GM21723 (cell line): ENCODE results near the gene PPP2R3B.
"Not testable (repeated sequence)": the region's sequence is repeated elsewhere in the genome, so short reads cannot be mapped to it uniquely, and the experiment has no call there.

Experiments
- ATAC-seq: cut with Tn5 transposase; IDR thresholded peaks from one replicate; pipeline ENCODE4 v1.9.1; 2021; ENCODE audit warnings: mild to moderate bottlenecking, moderate library complexity; ENCODE audit not compliant: unreplicated experiment

Gene PPP2R3B

DNA sequence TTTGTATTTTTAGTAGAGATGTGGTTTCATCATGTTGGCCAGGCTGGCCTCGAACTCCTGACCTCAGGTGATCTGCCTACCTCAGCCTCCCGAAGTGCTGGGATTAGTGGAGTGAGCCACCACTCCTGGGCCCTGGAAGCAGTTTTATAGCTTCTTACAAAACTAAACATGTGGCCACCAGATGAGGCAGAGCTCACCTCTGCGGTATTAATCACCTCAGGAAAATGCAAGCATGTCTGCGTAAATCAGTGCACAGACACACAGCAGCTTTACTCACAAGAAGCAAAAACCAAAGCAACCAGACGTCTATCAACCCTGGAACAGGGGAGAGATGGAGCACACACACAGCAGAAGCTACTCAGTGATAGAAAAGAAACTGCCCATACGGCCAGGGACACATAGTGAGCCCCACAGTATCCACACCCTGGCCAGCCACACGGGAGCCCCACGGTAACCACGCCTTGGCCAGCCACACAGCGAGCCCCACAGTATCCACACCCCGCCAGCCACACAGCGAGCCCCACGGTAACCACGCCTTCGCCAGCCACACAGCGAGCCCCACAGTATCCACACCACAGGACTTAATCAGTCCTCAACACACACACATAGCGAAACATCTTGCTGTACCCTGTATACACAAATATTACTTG is 30.2 kb downstream of the PPP2R3B start:
- no peak for ATAC-seq

DNA sequence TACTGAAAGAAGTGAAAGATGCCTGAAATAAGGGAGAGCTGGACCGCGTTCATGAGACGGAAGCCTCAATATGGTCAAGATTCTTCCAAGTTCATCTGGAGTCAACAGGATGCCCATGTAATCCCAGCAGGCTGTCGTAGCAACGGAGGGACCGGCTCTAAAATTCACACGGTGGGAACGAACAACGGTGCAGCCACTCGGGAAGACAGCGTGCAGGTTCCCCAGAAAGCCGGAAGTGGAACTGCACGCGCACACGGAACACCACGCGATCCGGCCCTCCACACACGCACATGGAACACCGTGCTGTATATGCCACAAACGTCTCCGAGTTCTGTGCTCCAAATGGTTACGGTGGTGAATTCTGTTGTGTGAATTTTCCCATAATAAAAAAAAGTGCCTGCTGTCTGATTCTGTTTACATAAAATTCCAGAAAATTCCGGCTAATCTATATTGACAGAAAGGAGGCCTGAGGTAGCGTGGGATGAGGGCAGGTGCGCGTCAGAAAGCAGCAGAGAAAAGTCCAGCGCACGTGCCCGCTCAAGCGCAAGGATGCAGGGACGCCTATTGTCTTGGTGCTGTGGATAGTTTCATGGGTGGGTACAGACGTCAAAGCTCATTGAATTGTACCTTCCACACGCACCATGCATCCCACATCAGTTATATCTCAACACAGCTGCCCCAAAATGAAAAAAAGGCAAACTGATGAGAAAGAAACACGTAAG is 31.2 kb downstream of the PPP2R3B start:
- no peak for ATAC-seq

DNA sequence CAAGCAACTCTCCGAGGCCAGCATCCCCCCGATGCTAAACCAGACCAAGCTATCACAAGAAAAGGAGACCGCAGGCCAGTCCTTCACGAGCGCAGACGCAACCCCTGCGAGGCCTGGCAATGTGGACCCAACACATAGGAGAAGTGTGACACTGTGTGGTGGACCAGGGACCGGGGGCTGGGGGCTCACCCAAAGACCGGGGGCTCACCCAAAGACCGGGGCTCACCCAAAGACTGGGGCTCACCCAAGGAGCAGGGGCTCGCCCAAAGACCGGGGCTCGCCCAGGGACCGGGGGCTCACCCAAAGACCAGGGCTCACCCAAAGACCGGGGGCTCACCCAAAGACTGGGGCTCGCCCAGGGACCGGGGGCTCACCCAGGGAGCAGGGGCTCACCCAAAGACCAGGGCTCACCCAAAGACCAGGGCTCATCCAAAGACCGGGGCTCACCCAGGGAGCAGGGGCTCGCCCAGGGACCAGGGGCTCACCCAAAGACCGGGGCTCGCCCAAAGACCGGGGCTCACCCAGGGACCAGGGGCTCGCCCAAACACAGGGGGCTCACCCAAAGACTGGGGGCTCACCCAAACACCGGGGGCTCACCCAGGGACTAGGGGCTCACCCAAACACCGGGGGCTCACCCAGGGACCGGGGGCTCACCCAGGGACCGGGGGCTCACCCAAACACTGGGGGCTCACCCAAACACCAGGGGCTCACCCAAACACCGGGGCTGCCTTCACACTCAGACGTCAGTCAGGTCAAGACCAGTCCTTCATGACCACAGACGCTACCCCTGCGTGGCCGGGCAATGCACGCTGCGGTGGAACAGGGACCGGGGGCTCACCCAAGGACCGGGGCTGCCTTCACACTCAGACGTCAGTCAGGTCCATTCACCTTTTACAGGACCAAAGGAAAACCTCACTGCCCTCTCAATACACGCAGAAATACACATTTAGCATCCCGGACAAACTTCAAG is 32.9 kb downstream of the PPP2R3B start:
- no peak for ATAC-seq

DNA sequence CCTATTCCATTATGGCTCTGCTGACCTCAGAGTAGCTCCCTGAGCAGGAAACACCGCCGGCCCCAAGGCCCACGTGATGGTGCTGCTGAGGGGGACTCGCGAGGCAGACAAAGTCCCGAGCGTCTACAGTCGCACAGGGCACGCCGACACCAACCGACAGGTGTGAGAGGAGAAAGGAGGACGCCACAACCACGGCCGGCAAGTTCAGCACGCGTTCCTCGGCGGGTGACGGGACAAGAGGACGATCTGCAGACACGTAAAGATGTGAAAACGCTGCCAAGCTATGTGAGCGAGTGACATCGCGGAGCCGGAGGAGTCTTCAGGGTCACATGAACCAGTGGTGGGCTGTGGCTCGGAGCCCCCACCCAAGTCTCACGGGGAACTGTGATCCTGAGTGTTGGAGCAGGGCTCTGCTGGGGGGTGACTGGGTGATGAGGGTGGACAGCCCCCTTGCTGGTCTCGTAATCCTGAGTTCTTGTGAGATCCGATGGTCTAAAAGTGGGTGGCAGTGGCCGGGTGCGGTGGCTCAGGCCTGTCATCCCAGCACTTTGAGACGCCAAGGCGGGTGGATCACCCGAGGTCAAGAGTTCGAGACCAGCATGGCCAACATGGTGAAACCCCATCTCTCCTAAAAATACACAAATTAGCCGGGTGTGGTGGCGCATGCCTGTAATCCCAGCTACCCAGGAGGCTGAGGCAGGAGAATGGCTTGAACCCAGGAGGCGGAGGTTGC is 34.0 kb downstream of the PPP2R3B start:
- no peak for ATAC-seq

DNA sequence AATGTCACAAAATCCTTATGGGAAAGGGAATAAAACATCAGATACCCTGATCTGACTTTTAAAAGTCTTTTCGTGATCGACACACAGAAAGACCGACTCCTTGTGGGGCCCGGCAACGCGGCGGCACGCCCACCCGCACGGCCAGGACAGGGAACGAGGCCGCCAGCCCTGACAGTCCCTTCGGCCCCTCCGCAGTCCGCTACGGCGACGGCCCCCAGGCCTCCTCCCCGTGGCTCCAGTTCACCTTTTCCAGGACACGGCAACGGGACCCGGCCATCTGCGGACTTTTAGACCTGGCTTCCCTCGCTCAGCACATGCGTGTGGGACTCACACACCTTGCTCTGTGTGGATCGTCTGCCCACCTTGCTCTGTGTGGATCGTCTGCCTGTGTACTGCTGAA is 34.5 kb downstream of the PPP2R3B start:
- no peak for ATAC-seq

DNA sequence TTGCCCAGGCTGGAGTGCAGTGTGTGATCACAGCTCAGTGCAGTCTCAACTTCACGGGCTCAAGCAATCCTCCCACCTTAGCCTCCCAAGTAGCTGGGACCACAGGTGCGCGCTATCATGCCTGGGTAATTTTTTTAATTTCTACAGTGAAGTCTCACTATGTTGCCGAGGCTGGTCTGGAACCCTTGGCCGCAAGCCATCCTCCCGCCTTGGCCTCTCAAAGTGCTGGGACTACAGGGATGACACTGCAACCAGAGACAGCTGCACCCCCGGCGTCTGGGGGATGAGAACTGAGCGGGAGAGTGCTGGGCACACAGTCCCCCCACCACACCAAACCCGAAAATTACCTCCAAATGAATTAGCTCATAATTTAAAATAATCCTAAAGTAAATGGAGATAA is 35.0 kb downstream of the PPP2R3B start:
- ATAC-seq, result no peak

DNA sequence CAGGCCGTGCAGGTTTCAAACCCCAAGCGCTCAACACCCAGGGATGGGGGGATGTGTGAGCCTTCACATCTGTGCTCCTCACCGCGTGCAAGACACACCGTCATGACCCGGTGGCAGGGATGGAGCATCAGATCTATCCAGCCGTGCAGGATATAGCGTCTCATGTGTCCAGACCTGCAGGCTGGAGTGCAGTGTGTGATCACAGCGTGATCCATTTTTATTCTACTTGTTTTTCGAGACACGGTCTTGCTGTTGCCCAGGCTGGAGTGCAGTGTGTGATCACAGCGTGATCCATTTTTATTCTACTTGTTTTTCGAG is 35.4 kb downstream of the PPP2R3B start:
- not testable (repeated sequence) for ATAC-seq

DNA sequence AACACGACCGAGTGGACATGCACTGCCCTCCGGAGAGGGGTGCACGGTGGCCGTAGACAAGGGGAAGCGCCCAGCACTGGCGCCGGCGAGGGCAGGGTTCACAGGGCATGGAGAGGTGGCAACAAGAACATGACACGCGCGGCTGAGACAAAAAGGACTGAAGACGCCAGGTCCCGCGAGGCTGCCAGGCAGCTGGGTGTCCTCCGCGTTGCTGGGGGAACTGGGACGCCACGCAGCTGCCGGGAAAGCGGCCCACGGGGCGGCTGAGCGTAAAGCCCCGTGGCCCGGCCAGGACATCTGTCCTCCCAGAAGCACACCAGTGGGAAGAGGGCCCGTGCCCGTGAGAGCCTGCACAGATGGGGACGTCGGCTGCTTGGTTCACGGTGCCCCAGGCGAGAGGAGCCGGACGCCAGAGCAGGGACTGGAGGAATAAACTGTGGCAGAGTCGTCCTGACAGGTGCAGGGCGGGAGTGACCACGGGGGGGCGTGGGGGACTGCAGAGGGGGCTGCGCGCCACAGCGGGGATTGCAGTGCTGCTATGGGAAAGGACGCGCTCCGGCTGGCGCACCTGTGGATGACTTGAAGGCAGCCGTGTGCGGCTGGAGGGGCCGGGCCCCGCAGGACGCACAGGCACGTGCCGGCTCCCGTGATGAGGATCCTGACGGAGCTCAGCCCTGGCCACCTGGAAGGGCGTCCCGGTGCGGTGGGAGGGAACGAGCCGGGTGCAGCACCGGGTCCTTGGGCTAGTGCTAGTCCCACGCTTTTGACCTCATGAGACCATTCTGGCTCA is 36.0 kb downstream of the PPP2R3B start:
- no peak for ATAC-seq

DNA sequence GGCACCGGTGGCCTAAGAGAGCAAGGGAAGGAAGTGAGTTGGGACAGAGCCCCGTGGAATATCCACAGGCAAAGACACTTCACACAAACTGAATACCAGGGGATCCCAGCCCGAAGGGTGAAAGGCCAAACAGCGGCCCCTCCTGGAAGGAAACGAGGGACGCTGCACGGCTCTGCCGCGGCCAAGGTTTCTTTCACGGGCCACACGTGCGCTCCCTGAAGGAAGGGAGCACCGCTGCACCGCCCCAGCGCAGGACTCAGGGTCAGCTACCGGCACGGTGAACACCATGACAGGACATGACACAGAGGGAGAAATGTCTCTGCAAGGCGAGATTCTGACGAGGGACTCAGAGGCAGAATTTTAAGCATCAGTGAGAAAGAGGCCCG is 36.6 kb downstream of the PPP2R3B start:
- ATAC-seq, result no peak

DNA sequence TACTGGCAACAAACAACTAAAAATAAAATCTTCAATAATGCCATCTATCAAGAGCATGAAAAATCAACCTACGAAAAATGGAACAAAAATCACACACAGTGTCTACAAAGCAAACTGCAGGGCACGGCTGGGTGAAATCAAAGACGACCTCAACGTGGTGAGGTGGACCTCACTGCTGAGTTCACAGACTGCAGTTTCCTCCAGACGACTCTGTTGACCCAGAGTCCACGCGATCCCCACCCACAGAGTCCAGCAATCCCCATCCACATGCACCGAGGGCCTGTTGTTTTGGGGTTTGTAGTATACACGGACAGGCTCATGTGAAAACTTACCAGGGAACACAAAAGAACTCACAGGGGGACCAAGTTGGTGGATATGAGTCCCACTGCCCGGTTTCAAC is 37.0 kb downstream of the PPP2R3B start:
- no peak for ATAC-seq

DNA sequence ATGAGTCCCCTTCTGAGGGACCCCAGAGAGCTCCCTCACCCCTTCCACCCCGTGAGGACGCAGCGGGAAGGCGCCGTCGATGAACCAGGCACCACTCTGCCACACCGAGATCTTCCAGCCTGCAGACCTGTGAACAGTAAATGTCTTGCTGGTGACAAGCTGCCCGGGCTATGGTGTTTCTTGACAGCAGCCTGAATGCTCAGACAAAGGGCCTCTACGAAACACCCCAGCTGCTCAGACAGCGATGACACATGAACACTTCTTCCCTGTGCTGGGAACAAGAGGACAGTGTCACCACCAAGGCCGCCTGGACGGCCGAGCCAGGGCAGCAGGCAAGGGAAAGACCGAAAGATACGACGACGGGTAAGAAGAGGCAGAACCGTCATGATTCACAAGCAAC is 37.5 kb downstream of the PPP2R3B start:
- no peak for ATAC-seq

DNA sequence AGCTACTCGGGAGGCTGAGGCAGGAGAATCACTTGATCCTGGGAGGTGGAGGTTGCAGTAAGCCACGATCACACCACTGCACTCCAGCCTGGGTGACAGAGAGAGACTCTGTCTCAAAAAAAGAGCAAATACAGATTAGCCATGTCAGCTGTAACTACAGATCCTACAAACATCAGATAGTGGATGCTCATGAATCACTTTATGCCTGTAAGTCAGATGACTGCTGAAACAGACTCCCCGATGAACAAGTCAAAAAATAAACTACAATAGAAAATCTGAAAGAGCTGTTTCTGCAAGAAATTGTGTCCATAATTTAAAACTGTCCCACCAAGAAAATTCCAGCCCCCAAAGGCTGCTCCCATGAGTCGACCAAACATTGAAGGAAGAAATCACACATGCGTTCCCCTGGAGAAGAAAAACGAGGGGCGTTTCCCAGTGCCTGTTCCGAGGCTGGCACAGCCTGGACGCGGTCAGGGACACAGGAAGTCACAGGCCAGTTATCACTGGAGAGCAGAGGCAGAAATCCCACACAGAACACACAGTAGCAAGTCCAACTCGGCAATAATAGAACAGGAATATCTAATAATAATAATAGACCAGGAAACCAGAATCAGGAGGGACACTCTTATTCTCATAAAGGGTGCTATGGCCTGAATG is 38.1 kb downstream of the PPP2R3B start:
- ATAC-seq, result no peak

DNA sequence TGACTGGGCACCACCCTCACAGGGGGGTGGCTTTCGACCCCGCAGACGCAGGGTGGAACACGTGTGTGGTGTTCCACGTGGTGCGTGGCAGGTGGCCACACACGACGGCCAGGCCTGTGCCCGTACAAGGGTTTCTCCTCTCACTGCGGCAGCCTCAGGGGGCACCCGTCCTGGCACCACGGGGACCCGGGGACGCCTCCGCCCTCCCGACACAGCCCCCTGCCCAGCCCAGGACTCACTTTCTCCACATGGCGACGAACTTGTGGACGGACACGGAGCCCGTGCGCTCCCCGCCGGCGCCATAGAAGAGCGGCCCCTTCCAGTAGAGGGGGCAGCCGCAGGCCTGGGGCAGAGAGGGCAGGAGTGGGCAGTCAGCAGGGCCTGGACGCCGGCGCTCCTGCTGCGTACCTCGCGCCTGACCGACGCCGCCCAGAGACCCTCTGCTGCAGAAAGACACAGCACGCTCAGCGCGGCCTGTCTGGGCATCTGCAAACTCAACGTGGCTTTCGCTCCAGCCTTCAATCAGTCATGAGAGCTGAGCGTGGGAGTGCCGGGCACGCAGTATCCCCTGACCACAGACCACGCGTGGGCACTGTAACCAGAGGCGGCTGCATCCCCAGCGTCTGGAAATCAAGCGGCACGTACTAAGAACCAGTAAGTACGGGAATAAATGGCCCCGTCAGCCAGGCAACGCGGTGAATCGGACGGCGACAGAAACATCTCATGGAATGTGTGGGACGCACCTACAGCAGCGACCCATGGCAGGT is 39.2 kb downstream of the PPP2R3B start:
- no peak for ATAC-seq

DNA sequence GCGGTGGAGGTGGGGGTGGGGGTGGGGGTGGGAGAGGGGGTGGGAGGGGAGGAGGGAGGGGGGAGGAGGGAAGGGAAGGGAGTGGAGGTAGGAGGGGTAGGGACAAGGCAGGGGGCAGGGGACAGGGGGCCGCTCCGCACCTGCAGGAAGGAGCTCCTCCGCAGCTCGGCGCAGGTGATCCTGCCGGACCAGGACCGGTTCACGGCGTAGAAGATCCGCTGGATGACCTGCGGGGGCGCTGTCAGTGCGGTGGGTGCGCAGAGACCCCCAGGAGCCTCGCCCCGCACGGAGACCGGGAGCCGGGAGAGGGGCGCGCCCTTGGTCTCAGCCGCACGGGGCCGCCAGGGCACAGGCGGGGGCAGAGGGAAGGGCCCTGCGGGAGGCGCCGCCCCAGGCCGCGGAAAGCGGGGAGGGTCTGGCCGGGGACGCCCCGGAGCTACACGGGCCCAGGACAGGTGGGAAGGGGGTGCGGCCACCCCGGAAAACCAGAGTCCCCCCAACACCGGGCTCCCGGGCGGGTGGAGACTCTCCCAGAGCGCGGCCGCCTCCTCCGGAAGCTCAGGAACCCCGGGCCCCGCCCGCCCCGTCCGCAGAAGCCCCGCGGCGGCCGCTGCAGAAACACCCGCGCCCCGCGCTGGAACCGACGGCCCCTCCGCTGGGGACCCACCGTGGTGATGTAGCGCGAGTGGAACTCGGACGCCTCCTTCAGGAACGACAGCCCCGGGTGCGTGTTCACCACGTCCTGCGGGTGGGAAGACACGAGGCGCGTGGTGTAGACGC is 40.5 kb downstream of the PPP2R3B start:
- ATAC-seq, result no peak

DNA sequence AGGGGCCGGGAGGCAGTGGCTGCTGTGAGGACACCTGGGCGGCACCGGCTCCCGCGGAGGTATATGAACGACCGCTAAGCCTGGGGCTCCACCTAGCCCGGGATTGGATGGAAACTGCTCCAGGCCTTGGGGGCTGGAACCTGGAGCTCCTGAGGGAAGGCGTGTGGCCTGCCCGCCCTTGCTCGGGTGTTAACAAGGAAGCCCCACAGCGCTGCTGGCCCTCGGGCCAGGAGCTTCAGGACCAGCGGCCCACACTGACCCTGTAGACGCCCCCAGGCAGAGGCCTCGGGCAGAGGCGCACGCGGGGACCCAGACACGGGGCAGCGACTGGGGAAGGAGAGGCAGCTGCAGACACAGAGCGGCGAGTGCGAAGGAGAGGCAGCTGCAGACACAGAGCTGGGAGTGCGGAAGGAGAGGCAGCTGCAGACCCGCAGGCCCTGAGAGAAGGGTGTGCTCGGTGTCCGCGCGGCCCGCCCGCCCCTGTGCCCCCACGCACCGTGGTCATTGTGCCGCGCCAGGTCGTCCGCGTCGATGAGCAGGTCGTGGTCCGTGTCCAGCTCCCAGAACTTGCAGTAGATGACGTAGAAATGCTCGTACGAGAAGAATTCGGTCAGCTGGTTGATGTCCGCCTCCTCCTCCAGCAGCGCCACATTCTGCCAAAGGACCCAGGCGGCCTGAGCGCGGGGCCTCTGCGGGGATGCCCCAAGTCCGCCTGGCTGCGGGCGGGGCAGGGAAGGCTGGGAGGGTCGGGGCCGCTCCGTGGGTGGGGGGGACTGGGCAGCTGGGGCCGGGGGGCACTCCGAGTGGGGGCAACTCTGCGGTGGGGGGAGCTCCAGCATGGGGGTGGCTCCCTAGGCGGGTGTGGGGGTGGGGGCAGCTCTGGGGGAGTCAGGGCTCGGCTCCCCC is 41.4 kb downstream of the PPP2R3B start:
- ATAC-seq, result no peak

DNA sequence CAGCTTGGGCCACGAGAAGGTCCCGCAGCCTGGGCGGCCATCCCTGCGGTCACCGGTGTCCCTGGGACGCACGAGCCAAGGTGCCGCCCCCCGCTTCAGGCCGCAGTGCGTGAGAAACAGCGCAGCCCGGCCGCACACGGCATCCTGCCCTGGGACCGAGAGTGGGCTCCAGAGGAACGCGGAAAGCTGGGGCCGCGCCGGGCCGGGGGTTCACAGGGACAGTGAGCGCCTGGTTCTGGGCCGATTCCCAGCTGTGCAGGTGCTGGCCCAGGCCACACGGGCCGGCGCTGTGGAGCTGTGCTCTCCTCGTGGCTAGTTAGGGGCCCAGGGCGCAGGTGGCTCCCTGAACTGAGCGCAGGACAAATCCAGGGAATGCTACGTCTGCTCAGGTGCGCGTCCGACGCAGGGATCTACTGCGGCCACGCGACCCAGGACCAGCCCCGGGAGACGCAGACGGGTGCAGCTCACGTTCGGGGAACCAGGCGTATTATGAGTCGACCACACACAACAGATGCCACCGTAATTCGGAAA is 42.3 kb downstream of the PPP2R3B start:
- ATAC-seq, result no peak

DNA sequence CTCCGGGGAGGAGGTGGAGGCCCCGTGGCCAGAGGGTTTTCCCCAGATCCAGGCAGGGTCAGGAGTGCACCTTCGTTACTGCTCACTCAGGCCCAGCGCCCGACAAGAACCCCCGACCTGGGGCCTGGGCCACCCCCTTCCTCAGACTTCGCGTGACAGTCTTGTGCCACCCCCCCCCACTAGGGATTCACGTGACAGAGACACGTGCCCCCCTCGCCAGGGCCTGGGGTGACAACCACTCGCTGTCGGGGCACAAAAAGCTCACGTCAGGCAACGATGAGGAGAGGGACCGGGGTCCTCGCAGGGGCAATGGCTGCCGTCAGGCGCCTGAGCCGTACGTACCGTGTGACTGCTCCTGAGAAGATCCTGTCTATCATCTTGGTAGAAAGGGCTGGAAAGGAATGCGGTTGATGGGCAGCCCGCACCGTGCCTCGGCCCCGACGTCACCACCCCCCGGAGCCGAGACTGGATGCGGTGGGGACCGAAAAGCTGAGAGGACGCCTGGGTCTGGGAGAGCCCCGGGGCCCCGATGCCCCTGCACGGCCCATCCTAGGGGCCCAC is 45.1 kb downstream of the PPP2R3B start:
- no peak for ATAC-seq
